Prostate gland (tissue), 2 donors: ENCODE results near the gene RBPJL. TPM values are rescaled to one million over a fixed set of nuclear protein-coding genes. Genes with fewer than 3 reads are reported as not detected.

ENCODE experiments used
- DNase-seq: peaks from one replicate; pipeline ENCODE4 v3.0.0-alpha.2; 2019; ENCODE audit warnings: low spot score
- H3K27ac ChIP-seq, 2 donors: fragments of 200-600 bp; sonication (generic); 2 replicates each; pipeline ENCODE4 v1.5.1; 2017 to 2019
- H3K27me3 ChIP-seq: fragments of 200-600 bp; sonication (generic); replicated peaks from 2 replicates; pipeline ENCODE4 v1.5.1; 2019; ENCODE audit not compliant: insufficient read depth
- H3K36me3 ChIP-seq, 2 donors: fragments of 200-600 bp; sonication (generic); 1 replicate in 1 of 2; 2 replicates in 1 of 2; pipeline versions ENCODE4 v1.5.1 to v1.8.1; 2017 to 2019
- H3K4me1 ChIP-seq: fragments of 200-600 bp; sonication (generic); replicated peaks from 2 replicates; pipeline ENCODE4 v1.5.1; 2019
- H3K4me3 ChIP-seq, 2 donors: fragments of 200-600 bp; sonication (generic); 2 replicates each; pipeline ENCODE4 v1.5.1; 2017 to 2019
- H3K9me3 ChIP-seq: fragments of 200-600 bp; sonication (generic); 2 replicates; pipeline ENCODE4 v1.5.1; 2017
- POLR2A ChIP-seq: fragments of 450-650 bp; IDR thresholded peaks from one replicate; pipeline ENCODE4 v1.6.1; 2016; ENCODE audit warnings: antibody characterized with exemption, mild to moderate bottlenecking
- POLR2AphosphoS5 ChIP-seq: sonication (generic); formaldehyde crosslinking; IDR thresholded peaks from one replicate; pipeline ENCODE4 v1.6.1; 2017; ENCODE audit warnings: antibody characterized with exemption
- WGBS: methylation state at CpG from one replicate; pipeline ENCODE4 v1.1.5; 2018; 5-methylcytosine and 5-hydroxymethylcytosine counted together
- intact Hi-C: fragments of 100-400 bp; cut with DNase I; formaldehyde crosslinking; loops from one replicate; pipeline ENCODE4 v1.14.2; 2022
- total RNA-seq, 2 donors: library from RNA; depleted of rRNA; stranded (reverse); fragments of >200 nt; gene quantifications; one replicate each; pipeline ENCODE4 v1.1.0, GENCODE V29; 2016
- TF ChIP-seq, protein P1 (sequence below), 4 experiments: fragments of 200-600 bp in 2 of 4; fragments of 450-650 bp in 2 of 4; sonication (generic) in 2 of 4; IDR thresholded peaks; 1 replicate in 3 of 4; 2 replicates in 1 of 4; pipeline ENCODE4 v1.5.1; 2016 to 2019; ENCODE audit warnings: antibody characterized with exemption in 4 of 4, mild to moderate bottlenecking in 2 of 4, moderate library complexity in 2 of 4

RBPJL gene
- total RNA-seq, 2 donors from 2014 or later: not detected

DNA sequence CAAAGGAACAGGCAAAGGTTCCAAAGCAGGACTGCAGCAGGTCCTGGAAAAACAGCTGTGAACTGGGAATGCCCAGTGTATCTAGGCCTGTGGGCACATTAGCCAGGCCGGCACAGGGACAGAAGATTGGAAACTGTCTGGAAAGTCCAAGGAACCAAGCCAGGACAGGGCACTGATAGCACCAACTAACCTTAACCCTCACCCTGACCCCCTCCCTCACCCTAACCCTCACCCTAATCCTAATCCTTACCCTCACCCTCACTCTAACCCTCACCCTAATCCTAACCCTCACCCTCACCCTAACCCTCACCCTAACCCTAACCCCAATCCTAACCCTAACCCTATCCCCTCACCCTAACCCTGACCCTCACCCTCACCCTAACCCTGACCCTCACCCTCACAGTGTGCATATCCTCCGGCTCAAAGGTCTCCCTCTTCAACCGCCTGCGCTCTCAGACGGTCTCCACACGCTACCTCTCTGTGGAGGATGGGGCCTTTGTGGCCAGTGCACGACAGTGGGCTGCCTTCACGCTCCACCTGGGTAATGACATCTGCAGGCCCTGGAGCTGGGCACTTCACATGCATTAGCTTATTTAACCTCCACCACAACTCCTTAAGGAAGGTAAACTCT lies 6.5 kb downstream of the RBPJL start:
- H3K4me1 ChIP-seq: no peaks in the 10 kb centered on the region
- peaks cover 6% of the 10 kb centered on the region for H3K27me3 ChIP-seq
- no peak overlapping the region for H3K27ac ChIP-seq
- intact Hi-C loops: no loop called here
- no peaks in the 10 kb centered on the region for H3K36me3 ChIP-seq
- H3K4me3 ChIP-seq: no peak overlapping the region
- TF ChIP-seq POLR2A (no peak), POLR2AphosphoS5 (no peak)
- TF ChIP-seq, protein P1, sequence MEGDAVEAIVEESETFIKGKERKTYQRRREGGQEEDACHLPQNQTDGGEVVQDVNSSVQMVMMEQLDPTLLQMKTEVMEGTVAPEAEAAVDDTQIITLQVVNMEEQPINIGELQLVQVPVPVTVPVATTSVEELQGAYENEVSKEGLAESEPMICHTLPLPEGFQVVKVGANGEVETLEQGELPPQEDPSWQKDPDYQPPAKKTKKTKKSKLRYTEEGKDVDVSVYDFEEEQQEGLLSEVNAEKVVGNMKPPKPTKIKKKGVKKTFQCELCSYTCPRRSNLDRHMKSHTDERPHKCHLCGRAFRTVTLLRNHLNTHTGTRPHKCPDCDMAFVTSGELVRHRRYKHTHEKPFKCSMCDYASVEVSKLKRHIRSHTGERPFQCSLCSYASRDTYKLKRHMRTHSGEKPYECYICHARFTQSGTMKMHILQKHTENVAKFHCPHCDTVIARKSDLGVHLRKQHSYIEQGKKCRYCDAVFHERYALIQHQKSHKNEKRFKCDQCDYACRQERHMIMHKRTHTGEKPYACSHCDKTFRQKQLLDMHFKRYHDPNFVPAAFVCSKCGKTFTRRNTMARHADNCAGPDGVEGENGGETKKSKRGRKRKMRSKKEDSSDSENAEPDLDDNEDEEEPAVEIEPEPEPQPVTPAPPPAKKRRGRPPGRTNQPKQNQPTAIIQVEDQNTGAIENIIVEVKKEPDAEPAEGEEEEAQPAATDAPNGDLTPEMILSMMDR (IDR thresholded peaks at IDR 0.05): no peak
- no peaks in the 10 kb centered on the region for H3K9me3 ChIP-seq
- no peak for DNase-seq
- 92% methylated on average over 8 of the region's 8 CpGs for WGBS

DNA sequence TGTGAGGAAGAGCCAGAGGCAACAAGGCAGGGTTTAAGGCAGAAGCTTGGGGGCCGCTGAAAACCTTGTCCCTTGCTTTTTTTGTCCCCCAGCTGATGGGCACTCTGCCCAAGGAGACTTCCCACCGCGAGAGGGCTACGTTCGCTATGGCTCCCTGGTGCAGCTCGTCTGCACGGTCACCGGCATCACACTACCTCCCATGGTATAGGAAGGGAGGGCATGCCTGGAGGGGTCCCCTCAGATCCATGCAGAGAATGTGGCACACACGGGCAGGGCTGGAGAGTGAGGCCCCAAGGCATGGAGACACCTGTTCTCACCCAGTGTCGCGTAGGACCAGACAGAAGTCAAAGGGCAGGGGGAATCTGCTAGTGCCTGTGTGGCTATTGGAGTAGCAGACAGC lies 7.3 kb downstream of the RBPJL start:
- intact Hi-C loops: no loop called here
- Histone ChIP-seq H3K9me3 (no peaks in the 10 kb centered on the region), H3K36me3 (no peaks in the 10 kb centered on the region), H3K27ac (no peak overlapping the region), H3K4me1 (no peaks in the 10 kb centered on the region), H3K27me3 (peaks cover 6% of the 10 kb centered on the region), H3K4me3 (no peak overlapping the region)
- DNase-seq: no peak
- TF ChIP-seq, protein P1 (IDR thresholded peaks at IDR 0.05): no peak
- TF ChIP-seq POLR2A (no peak), POLR2AphosphoS5 (no peak)
- 81% methylated on average over 11 of the region's 11 CpGs for WGBS

DNA sequence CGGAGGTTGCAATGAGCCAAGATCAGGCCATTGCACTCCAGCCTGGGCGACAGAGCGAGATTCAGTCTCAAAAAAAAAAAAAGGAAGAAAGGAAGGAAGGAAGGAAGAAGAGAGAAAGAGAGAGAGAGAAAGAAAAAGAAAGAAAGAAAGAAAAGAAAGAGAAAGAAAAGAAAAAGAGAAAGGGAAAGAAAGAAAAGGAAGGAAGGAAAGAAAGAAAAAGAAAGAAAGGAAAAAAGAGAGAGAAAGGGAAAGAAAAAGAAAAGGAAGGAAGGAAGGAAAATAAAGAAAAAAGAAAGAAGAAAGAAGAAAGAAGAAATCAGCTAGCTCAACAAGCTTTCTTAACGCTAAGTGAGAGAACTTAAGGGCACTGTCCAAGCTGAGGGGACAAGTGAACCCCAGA lies 9.0 kb downstream of the RBPJL start:
- H3K9me3 ChIP-seq: no peaks in the 10 kb centered on the region
- peaks cover 6% of the 10 kb centered on the region for H3K27me3 ChIP-seq
- no peak overlapping the region for H3K27ac ChIP-seq
- TF ChIP-seq, protein P1 (IDR thresholded peaks at IDR 0.05): no peak
- TF ChIP-seq POLR2AphosphoS5: no peak
- DNase-seq: no peak
- H3K4me3 ChIP-seq: no peak overlapping the region
- WGBS: 93% methylated on average over 4 of the region's 4 CpGs
- intact Hi-C loops: loop anchor here (2.0 to 5.0 kb wide), 3 partner anchors 57 to 457 kb away; no protein-coding TSS in a partner anchor
- no peaks in the 10 kb centered on the region for H3K36me3 ChIP-seq
- no peaks in the 10 kb centered on the region for H3K4me1 ChIP-seq

DNA sequence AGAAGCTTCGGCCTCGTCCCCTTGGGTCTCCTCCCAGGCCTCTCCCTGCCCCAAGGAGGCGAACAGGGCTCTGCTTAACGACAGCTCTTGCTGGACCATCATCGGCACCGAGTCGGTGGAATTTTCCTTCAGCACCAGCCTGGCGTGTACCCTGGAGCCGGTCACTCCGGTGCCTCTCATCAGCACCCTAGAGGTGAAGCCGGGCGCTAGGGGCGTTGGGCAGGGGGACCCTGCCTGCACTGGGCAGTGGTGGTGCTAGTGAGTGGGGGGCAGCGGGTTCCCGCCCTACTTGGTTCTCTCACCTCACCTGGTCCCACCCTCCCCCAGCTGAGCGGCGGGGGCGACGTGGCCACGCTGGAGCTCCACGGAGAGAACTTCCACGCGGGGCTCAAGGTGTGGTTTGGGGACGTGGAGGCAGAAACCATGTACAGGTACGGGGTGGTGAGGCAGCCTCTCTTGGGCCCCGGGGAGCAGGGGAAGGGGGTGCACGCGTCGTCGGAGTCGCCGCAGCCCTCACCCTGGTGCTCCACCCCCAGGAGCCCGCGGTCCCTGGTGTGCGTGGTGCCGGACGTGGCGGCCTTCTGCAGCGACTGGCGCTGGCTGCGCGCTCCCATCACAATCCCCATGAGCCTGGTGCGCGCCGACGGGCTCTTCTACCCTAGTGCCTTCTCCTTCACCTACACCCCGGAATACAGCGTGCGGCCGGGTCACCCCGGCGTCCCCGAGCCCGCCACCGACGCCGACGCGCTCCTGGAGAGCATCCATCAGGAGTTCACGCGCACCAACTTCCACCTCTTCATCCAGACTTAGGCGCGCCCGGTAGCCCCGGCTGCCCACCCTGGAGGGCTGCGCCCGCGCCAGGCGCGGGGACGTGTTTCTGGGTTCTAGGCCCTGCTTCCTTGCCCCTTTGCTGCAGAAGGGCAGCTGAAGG lies 9.8 kb downstream of the RBPJL start:
- Histone ChIP-seq H3K27me3 (peaks cover 6% of the 10 kb centered on the region), H3K36me3 (no peaks in the 10 kb centered on the region), H3K4me1 (no peaks in the 10 kb centered on the region), H3K9me3 (no peaks in the 10 kb centered on the region), H3K4me3 (no peak overlapping the region), H3K27ac (no peak overlapping the region)
- DNase-seq: no peak
- 33% methylated on average over 41 of the region's 71 CpGs for whole genome bisulfite sequencing
- intact Hi-C loops: loop anchor here (2.0 to 5.0 kb wide), 3 partner anchors 56 to 456 kb away; no protein-coding TSS in a partner anchor
- TF ChIP-seq, protein P1 (IDR thresholded peaks at IDR 0.05): no peak
- TF ChIP-seq POLR2A (no peak), POLR2AphosphoS5 (no peak)
